ENCODE results near the gene MYCBP2.

DNA sequence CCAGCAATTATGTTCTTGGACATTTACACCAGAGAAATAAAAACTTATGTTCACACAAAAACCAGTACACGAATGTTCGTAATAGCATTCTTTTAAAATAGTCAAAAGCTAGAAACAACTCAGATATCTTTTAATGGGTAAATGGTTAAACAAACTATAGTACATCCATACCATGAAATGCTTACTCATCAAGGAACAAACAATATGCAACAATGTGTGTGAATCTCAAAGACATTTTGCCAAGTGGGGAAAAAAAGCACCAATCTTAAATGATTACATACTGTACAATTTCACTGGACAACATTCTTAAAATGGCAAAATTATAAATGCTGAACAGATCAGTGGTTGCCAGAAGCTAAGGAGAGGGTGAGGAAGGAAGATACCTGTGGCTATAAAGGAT is 36.6 kb downstream of the MYCBP2 start:
- TF ChIP-seq, protein P1, sequence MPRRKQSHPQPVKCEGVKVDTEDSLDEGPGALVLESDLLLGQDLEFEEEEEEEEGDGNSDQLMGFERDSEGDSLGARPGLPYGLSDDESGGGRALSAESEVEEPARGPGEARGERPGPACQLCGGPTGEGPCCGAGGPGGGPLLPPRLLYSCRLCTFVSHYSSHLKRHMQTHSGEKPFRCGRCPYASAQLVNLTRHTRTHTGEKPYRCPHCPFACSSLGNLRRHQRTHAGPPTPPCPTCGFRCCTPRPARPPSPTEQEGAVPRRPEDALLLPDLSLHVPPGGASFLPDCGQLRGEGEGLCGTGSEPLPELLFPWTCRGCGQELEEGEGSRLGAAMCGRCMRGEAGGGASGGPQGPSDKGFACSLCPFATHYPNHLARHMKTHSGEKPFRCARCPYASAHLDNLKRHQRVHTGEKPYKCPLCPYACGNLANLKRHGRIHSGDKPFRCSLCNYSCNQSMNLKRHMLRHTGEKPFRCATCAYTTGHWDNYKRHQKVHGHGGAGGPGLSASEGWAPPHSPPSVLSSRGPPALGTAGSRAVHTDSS (tag by site-specific recombination; IDR thresholded peaks at IDR 0.05) = no peak
- TF ChIP-seq ZNF24 (tag by site-specific recombination; IDR thresholded peaks at IDR 0.05) (no peak), ZNF677 (tag by site-specific recombination; IDR thresholded peaks at IDR 0.05) (no peak), MEIS1 (CRISPR knock-in tag; IDR thresholded peaks at IDR 0.05; ENCODE audit: borderline replicate concordance) (no peak), SP2 (tag by site-specific recombination; IDR thresholded peaks at IDR 0.05) (no peak), ZNF157 (tag by site-specific recombination; IDR thresholded peaks at IDR 0.05) (no peak), ZBTB8A (tag by site-specific recombination; IDR thresholded peaks at IDR 0.05) (no peak), ZNF623 (tag by site-specific recombination; IDR thresholded peaks at IDR 0.05) (no peak)
- TF ChIP-seq, protein P2, sequence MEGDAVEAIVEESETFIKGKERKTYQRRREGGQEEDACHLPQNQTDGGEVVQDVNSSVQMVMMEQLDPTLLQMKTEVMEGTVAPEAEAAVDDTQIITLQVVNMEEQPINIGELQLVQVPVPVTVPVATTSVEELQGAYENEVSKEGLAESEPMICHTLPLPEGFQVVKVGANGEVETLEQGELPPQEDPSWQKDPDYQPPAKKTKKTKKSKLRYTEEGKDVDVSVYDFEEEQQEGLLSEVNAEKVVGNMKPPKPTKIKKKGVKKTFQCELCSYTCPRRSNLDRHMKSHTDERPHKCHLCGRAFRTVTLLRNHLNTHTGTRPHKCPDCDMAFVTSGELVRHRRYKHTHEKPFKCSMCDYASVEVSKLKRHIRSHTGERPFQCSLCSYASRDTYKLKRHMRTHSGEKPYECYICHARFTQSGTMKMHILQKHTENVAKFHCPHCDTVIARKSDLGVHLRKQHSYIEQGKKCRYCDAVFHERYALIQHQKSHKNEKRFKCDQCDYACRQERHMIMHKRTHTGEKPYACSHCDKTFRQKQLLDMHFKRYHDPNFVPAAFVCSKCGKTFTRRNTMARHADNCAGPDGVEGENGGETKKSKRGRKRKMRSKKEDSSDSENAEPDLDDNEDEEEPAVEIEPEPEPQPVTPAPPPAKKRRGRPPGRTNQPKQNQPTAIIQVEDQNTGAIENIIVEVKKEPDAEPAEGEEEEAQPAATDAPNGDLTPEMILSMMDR (tag by site-specific recombination; IDR thresholded peaks at IDR 0.05) = no peak
- TF ChIP-seq, protein P3, sequence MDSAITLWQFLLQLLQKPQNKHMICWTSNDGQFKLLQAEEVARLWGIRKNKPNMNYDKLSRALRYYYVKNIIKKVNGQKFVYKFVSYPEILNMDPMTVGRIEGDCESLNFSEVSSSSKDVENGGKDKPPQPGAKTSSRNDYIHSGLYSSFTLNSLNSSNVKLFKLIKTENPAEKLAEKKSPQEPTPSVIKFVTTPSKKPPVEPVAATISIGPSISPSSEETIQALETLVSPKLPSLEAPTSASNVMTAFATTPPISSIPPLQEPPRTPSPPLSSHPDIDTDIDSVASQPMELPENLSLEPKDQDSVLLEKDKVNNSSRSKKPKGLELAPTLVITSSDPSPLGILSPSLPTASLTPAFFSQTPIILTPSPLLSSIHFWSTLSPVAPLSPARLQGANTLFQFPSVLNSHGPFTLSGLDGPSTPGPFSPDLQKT (IDR thresholded peaks at IDR 0.05; ENCODE audit: borderline replicate concordance, low read depth, low read length) = no peak
- TF ChIP-seq, protein P4, sequence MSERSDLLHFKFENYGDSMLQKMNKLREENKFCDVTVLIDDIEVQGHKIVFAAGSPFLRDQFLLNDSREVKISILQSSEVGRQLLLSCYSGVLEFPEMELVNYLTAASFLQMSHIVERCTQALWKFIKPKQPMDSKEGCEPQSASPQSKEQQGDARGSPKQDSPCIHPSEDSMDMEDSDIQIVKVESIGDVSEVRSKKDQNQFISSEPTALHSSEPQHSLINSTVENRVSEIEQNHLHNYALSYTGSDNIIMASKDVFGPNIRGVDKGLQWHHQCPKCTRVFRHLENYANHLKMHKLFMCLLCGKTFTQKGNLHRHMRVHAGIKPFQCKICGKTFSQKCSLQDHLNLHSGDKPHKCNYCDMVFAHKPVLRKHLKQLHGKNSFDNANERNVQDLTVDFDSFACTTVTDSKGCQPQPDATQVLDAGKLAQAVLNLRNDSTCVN (tag by site-specific recombination; optimal IDR thresholded peaks at IDR 0.05) = no peak

All from HEK293 (cell line).